ENCODE data around the gene TBC1D25.
"Not testable (repeated sequence)": the region's sequence is repeated elsewhere in the genome, so short reads cannot be mapped to it uniquely, and the experiment has no call there.

TBC1D25 gene

DNA sequence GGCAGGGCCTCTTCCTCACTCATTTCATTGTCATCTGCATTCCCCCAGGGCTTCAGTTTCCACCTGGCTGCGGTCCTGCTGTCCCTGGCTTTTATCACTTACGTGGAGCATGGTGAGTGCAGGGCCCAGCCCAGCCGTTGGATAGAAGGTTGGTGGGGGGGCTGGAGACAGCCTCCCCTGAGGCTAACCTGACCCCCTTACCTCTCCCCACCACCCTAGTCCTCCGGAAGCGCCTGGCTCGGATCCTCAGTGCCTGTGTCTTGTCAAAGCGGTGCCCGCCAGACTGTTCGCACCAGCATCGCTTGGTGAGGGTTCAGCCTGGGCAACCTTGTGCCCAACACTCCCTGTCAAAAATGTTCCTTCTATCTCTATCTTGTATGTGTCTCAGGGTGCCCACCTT lies 23.7 kb upstream of the TBC1D25 start:
- H3K27ac ChIP-seq (ENCODE audit: low read depth, low read length) = no peak overlapping the region
- no peaks in the 10 kb centered on the region for H3K4me1 ChIP-seq (ENCODE audit: control insufficient read depth, insufficient read depth, low read length)
- no peak overlapping the region for H3K9ac ChIP-seq (ENCODE audit: low read depth, low read length)
- no peaks in the 10 kb centered on the region for H3K27me3 ChIP-seq (ENCODE audit: control insufficient read depth, insufficient read depth, low read length)
- peaks cover 4% of the 10 kb centered on the region for H3K36me3 ChIP-seq (ENCODE audit: control insufficient read depth, insufficient read depth, low read length)
- peaks cover 38% of the 10 kb centered on the region for H3K9me3 ChIP-seq (ENCODE audit: control insufficient read depth, insufficient read depth, low read length)
- H3K4me3 ChIP-seq (ENCODE audit: low read depth, low read length) = no peak overlapping the region

GRCh38 chrX:48516285-48516684 lies 23.2 kb upstream of the TBC1D25 start:
- no peak overlapping the region for H3K27ac ChIP-seq (ENCODE audit: low read depth, low read length)
- no peaks in the 10 kb centered on the region for H3K4me1 ChIP-seq (ENCODE audit: control insufficient read depth, insufficient read depth, low read length)
- H3K9me3 ChIP-seq (ENCODE audit: control insufficient read depth, insufficient read depth, low read length) = peaks cover 38% of the 10 kb centered on the region
- no peak overlapping the region for H3K9ac ChIP-seq (ENCODE audit: low read depth, low read length)
- peaks cover 4% of the 10 kb centered on the region for H3K36me3 ChIP-seq (ENCODE audit: control insufficient read depth, insufficient read depth, low read length)
- no peak overlapping the region for H3K4me3 ChIP-seq (ENCODE audit: low read depth, low read length)
- H3K27me3 ChIP-seq (ENCODE audit: control insufficient read depth, insufficient read depth, low read length) = no peaks in the 10 kb centered on the region

DNA sequence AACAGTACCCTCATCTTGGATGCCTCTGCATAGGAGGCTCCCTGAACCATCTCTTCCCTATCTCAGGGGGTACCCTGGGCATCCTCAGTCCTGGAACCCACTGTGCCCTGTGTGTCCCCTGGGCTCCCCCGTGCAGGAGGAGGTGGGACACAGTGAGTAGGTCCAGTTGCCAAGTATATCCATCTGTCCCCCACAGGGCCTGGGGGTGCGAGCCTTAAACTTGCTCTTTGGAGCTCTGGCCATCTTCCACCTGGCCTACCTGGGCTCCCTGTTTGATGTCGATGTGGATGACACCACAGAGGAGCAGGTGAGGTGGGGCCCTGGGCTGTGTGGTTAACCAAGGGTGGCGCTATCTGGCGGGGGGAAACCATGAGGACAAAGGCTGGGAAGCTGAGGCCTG lies 22.5 kb upstream of the TBC1D25 start:
- peaks cover 36% of the 10 kb centered on the region for H3K9me3 ChIP-seq (ENCODE audit: control insufficient read depth, insufficient read depth, low read length)
- H3K4me1 ChIP-seq (ENCODE audit: control insufficient read depth, insufficient read depth, low read length) = no peaks in the 10 kb centered on the region
- no peak overlapping the region for H3K27ac ChIP-seq (ENCODE audit: low read depth, low read length)
- no peak overlapping the region for H3K4me3 ChIP-seq (ENCODE audit: low read depth, low read length)
- no peak overlapping the region for H3K9ac ChIP-seq (ENCODE audit: low read depth, low read length)
- peaks cover 4% of the 10 kb centered on the region for H3K36me3 ChIP-seq (ENCODE audit: control insufficient read depth, insufficient read depth, low read length)
- H3K27me3 ChIP-seq (ENCODE audit: control insufficient read depth, insufficient read depth, low read length) = no peaks in the 10 kb centered on the region

DNA sequence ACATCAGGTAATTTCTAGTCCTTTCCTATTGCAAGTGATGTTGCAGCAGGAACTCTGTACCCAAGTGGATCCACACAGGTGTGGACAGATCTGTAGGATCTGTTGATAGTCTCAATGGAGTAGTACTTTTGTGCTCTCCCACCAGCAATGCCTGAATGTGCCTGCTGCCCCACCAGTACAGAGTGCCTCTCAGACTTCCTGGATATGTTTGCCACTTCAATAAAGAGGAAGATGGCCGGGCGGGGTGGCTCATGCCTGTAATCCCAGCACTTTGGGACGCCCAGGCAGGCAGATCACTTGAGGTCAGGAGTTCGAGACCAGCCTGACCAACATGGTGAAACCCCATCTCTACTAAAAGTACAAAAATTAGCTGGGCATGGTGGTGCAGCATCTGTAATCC lies 20.0 kb upstream of the TBC1D25 start:
- not testable (repeated sequence) for H3K27me3 ChIP-seq (ENCODE audit: control insufficient read depth, insufficient read depth, low read length); H3K9ac ChIP-seq (ENCODE audit: low read depth, low read length); H3K27ac ChIP-seq (ENCODE audit: low read depth, low read length); H3K36me3 ChIP-seq (ENCODE audit: control insufficient read depth, insufficient read depth, low read length); H3K4me1 ChIP-seq (ENCODE audit: control insufficient read depth, insufficient read depth, low read length); H3K4me3 ChIP-seq (ENCODE audit: low read depth, low read length)
- H3K9me3 ChIP-seq (ENCODE audit: control insufficient read depth, insufficient read depth, low read length) = peaks cover 24% of the 10 kb centered on the region

DNA sequence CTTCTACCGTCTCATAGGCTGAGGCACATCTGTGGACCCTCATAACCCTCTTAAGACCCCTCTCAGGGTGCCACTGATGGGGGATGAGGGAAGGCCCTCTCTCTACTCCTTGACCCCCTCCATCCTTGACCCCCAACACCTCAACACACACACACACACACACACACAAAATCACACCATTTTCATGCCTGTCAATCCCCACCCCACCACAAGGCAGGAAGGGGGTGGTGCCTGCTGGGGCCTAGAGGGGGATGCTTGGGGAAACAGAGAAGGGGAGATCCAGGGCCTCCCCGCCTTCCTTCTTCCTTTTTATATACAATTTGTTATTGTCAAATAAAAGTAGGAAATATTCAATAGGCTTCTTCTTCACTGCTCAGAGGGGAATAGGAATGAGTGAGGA lies 19.1 kb upstream of the TBC1D25 start:
- Histone ChIP-seq H3K27ac (ENCODE audit: low read depth, low read length) (no peak overlapping the region), H3K4me1 (ENCODE audit: control insufficient read depth, insufficient read depth, low read length) (no peaks in the 10 kb centered on the region), H3K9ac (ENCODE audit: low read depth, low read length) (no peak overlapping the region), H3K4me3 (ENCODE audit: low read depth, low read length) (no peak overlapping the region), H3K36me3 (ENCODE audit: control insufficient read depth, insufficient read depth, low read length) (peaks cover 17% of the 10 kb centered on the region), H3K9me3 (ENCODE audit: control insufficient read depth, insufficient read depth, low read length) (peaks cover 30% of the 10 kb centered on the region), H3K27me3 (ENCODE audit: control insufficient read depth, insufficient read depth, low read length) (no peaks in the 10 kb centered on the region)

GRCh38 chrX:48520976-48521352 lies 18.6 kb upstream of the TBC1D25 start:
- Histone ChIP-seq H3K36me3 (ENCODE audit: control insufficient read depth, insufficient read depth, low read length) (peaks cover 17% of the 10 kb centered on the region), H3K9ac (ENCODE audit: low read depth, low read length) (peak overlapping the region; percentile 50; the same call in 1 of the 2 replicates), H3K9me3 (ENCODE audit: control insufficient read depth, insufficient read depth, low read length) (peaks cover 30% of the 10 kb centered on the region), H3K4me3 (ENCODE audit: low read depth, low read length) (peak overlapping the region; percentile 81), H3K27ac (ENCODE audit: low read depth, low read length) (peak overlapping the region; percentile 82), H3K27me3 (ENCODE audit: control insufficient read depth, insufficient read depth, low read length) (no peaks in the 10 kb centered on the region), H3K4me1 (ENCODE audit: control insufficient read depth, insufficient read depth, low read length) (no peaks in the 10 kb centered on the region)

GRCh38 chrX:48521353-48522243 lies 17.9 kb upstream of the TBC1D25 start, which contains the start of gene EBP:
Gene EBP (plus strand): TSS chrX:48521808. CDS start chrX:48523772, 1,964 bp downstream.
- H3K27me3 ChIP-seq (ENCODE audit: control insufficient read depth, insufficient read depth, low read length) = no peaks in the 10 kb centered on the region
- H3K9ac ChIP-seq (ENCODE audit: low read depth, low read length) = peak within 1 kb of the TSS; percentile 57
- H3K4me3 ChIP-seq (ENCODE audit: low read depth, low read length) = peak within 1 kb of the TSS; percentile 81
- H3K27ac ChIP-seq (ENCODE audit: low read depth, low read length) = peak within 1 kb of the TSS; percentile 82
- H3K36me3 ChIP-seq (ENCODE audit: control insufficient read depth, insufficient read depth, low read length) = peaks cover 19% of the 10 kb centered on the region
- H3K4me1 ChIP-seq (ENCODE audit: control insufficient read depth, insufficient read depth, low read length) = no peaks in the 10 kb centered on the region
- peaks cover 31% of the 10 kb centered on the region for H3K9me3 ChIP-seq (ENCODE audit: control insufficient read depth, insufficient read depth, low read length)

- H3K27me3 ChIP-seq (ENCODE audit: control insufficient read depth, insufficient read depth, low read length) = no peaks in the 10 kb centered on the region
- H3K9ac ChIP-seq (ENCODE audit: low read depth, low read length) = peak overlapping the region; percentile 57
- peaks cover 26% of the 10 kb centered on the region for H3K9me3 ChIP-seq (ENCODE audit: control insufficient read depth, insufficient read depth, low read length)
- peak overlapping the region; percentile 82 for H3K27ac ChIP-seq (ENCODE audit: low read depth, low read length)
- H3K4me3 ChIP-seq (ENCODE audit: low read depth, low read length) = peak overlapping the region; percentile 81
- H3K4me1 ChIP-seq (ENCODE audit: control insufficient read depth, insufficient read depth, low read length) = no peaks in the 10 kb centered on the region
- peaks cover 26% of the 10 kb centered on the region for H3K36me3 ChIP-seq (ENCODE audit: control insufficient read depth, insufficient read depth, low read length)
Measured at GRCh38 chrX:48522291-48522690, 17.2 kb upstream of the TBC1D25 start.

GRCh38 chrX:48523682-48524081 lies 15.8 kb upstream of the TBC1D25 start:
- H3K4me3 ChIP-seq (ENCODE audit: low read depth, low read length) = no peak overlapping the region
- peaks cover 40% of the 10 kb centered on the region for H3K36me3 ChIP-seq (ENCODE audit: control insufficient read depth, insufficient read depth, low read length)
- H3K27me3 ChIP-seq (ENCODE audit: control insufficient read depth, insufficient read depth, low read length) = no peaks in the 10 kb centered on the region
- H3K27ac ChIP-seq (ENCODE audit: low read depth, low read length) = no peak overlapping the region
- no peaks in the 10 kb centered on the region for H3K4me1 ChIP-seq (ENCODE audit: control insufficient read depth, insufficient read depth, low read length)
- H3K9me3 ChIP-seq (ENCODE audit: control insufficient read depth, insufficient read depth, low read length) = peaks cover 33% of the 10 kb centered on the region
- no peak overlapping the region for H3K9ac ChIP-seq (ENCODE audit: low read depth, low read length)

GRCh38 chrX:48525853-48526252 lies 13.7 kb upstream of the TBC1D25 start:
- H3K4me3 ChIP-seq (ENCODE audit: low read depth, low read length); H3K27me3 ChIP-seq (ENCODE audit: control insufficient read depth, insufficient read depth, low read length); H3K27ac ChIP-seq (ENCODE audit: low read depth, low read length); H3K4me1 ChIP-seq (ENCODE audit: control insufficient read depth, insufficient read depth, low read length); H3K9ac ChIP-seq (ENCODE audit: low read depth, low read length): not testable (repeated sequence)
- peaks cover 43% of the 10 kb centered on the region for H3K36me3 ChIP-seq (ENCODE audit: control insufficient read depth, insufficient read depth, low read length)
- H3K9me3 ChIP-seq (ENCODE audit: control insufficient read depth, insufficient read depth, low read length) = peaks cover 31% of the 10 kb centered on the region

GRCh38 chrX:48530736-48531135 lies 8.8 kb upstream of the TBC1D25 start:
- Histone ChIP-seq H3K9me3 (ENCODE audit: control insufficient read depth, insufficient read depth, low read length) (peaks cover 23% of the 10 kb centered on the region), H3K27ac (ENCODE audit: low read depth, low read length) (no peak overlapping the region), H3K36me3 (ENCODE audit: control insufficient read depth, insufficient read depth, low read length) (peaks cover 30% of the 10 kb centered on the region), H3K27me3 (ENCODE audit: control insufficient read depth, insufficient read depth, low read length) (no peaks in the 10 kb centered on the region), H3K4me3 (ENCODE audit: low read depth, low read length) (no peak overlapping the region), H3K4me1 (ENCODE audit: control insufficient read depth, insufficient read depth, low read length) (no peaks in the 10 kb centered on the region), H3K9ac (ENCODE audit: low read depth, low read length) (no peak overlapping the region)

Measured in HUES48 (cell line).